LNCAP (cell line): ENCODE data around the gene CNTN4.

Experiments
- CTCF ChIP-seq: fragments of 450-650 bp; IDR thresholded peaks from 2 replicates; pipeline ENCODE4 v1.5.1; 2017; ENCODE audit warnings: mild to moderate bottlenecking

Gene CNTN4

GRCh38 chr3:3101660-3102458 is 1003.2 kb downstream of the CNTN4 start:
- TF ChIP-seq CTCF = no peak

- no peak for TF ChIP-seq CTCF
Observed at GRCh38 chr3:3102751-3103150, 1004.1 kb downstream of the CNTN4 start.

- no peak for TF ChIP-seq CTCF
Observed at GRCh38 chr3:3105246-3105645, 1006.6 kb downstream of the CNTN4 start.

- TF ChIP-seq CTCF = no peak
Observed at GRCh38 chr3:3105815-3106214, 1007.1 kb downstream of the CNTN4 start.

- no peak for TF ChIP-seq CTCF
Observed at GRCh38 chr3:3107181-3107580, 1008.5 kb downstream of the CNTN4 start.
